Neutrophil (primary cell): ENCODE results near the gene ESPN.
"Not testable (repeated sequence)": the region's sequence is repeated elsewhere in the genome, so short reads cannot be mapped to it uniquely, and the experiment has no call there.

Experiments used
- H3K27ac ChIP-seq: fragments of 200-600 bp; sonication (generic); 2 replicates; pipeline ENCODE4 v1.5.1; 2016; ENCODE audit warnings: mild to moderate bottlenecking, moderate library complexity
- H3K27me3 ChIP-seq: fragments of 200-600 bp; sonication (generic); 2 replicates; pipeline ENCODE4 v1.6.0; 2016; ENCODE audit warnings: mild to moderate bottlenecking
- H3K36me3 ChIP-seq: fragments of 200-600 bp; sonication (generic); 2 replicates; pipeline ENCODE4 v1.5.1; 2017
- H3K4me1 ChIP-seq, 2 experiments: fragments of 200-600 bp in 1 of 2; sonication (generic) in 1 of 2; 1 replicate in 1 of 2; 2 replicates in 1 of 2; pipeline versions ENCODE4 v1.5.1 to v1.6.1; 2013 to 2016; ENCODE audit warnings: low read depth in 1 of 2, low read length in 1 of 2, mild to moderate bottlenecking in 1 of 2, moderate library complexity in 1 of 2; ENCODE audit not compliant: control insufficient read depth in 1 of 2, insufficient read depth in 1 of 2
- H3K4me3 ChIP-seq, 2 experiments: fragments of 200-600 bp in 1 of 2; sonication (generic) in 1 of 2; 1 replicate in 1 of 2; 2 replicates in 1 of 2; pipeline ENCODE4 v1.5.1; 2013 to 2016; ENCODE audit warnings: low read depth in 1 of 2, low read length in 1 of 2, mild to moderate bottlenecking in 1 of 2, moderate library complexity in 1 of 2
- H3K9me3 ChIP-seq: fragments of 200-600 bp; sonication (generic); 2 replicates; pipeline ENCODE4 v1.5.1; 2016
- TF ChIP-seq, protein P1 (sequence below): fragments of 200-600 bp; sonication (generic); IDR thresholded peaks from 2 replicates; pipeline ENCODE4 v1.5.1; 2016; ENCODE audit warnings: antibody characterized with exemption

ESPN gene

DNA sequence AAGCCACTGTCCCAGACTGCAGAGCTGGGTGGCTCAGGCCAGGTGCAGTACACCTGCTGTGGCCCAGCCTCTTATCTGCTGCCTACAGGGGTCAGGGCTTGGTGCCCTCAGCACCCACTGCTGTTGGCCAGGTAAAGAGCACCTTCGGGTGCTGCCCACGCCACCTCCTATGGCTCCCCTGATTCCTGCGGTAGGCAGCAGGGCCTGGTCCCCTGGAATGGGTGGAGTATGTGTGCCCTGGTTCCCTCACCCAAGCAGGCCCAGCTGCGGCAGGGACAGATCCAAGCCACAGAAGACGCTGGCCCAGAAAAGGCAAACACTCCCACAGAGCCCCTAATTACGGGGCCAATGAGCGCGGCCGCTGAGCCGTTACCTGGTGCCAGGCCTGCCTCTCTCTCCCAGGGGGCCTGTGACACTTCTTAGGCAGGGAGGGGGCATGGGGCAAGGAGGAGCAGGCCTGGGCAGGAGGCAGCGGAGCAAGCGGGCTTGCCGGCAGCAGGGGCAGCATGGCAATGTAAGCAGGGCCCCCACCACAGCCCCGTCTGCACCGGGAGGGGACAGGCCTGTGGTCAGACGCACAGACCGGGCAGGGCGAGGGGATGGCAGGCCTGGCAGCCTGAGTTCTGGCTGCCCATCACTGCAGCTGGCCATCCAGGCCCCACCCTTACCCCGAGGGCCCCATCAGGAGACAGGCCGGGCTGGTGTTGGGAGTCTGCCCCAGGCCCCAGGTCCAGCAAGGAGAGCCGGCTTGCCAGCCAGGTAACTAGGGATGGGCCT lies 19.0 kb downstream of the ESPN start:
- Histone ChIP-seq H3K36me3 (no peaks in the 10 kb centered on the region), H3K27me3 (peaks cover 94% of the 10 kb centered on the region)
- TF ChIP-seq, protein P1, sequence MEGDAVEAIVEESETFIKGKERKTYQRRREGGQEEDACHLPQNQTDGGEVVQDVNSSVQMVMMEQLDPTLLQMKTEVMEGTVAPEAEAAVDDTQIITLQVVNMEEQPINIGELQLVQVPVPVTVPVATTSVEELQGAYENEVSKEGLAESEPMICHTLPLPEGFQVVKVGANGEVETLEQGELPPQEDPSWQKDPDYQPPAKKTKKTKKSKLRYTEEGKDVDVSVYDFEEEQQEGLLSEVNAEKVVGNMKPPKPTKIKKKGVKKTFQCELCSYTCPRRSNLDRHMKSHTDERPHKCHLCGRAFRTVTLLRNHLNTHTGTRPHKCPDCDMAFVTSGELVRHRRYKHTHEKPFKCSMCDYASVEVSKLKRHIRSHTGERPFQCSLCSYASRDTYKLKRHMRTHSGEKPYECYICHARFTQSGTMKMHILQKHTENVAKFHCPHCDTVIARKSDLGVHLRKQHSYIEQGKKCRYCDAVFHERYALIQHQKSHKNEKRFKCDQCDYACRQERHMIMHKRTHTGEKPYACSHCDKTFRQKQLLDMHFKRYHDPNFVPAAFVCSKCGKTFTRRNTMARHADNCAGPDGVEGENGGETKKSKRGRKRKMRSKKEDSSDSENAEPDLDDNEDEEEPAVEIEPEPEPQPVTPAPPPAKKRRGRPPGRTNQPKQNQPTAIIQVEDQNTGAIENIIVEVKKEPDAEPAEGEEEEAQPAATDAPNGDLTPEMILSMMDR, result no peak

GRCh38 chr1:6444377-6444776 lies 19.8 kb downstream of the ESPN start:
- no peaks in the 10 kb centered on the region for H3K36me3 ChIP-seq
- peaks cover 0 to 4% of the 10 kb centered on the region in 2 experiments for H3K4me1 ChIP-seq
- TF ChIP-seq, protein P1, result no peak
- no peak overlapping the region for H3K27ac ChIP-seq
- no peak overlapping the region for H3K4me3 ChIP-seq
- H3K9me3 ChIP-seq, result no peaks in the 10 kb centered on the region
- H3K27me3 ChIP-seq, result peaks cover 94% of the 10 kb centered on the region

More for the DNA sequence above, 19.0 kb downstream of the ESPN start:
- Histone ChIP-seq H3K4me1 (peaks cover 0 to 4% of the 10 kb centered on the region in 2 experiments), H3K9me3 (no peaks in the 10 kb centered on the region), H3K27ac (no peak overlapping the region), H3K4me3 (no peak overlapping the region)

DNA sequence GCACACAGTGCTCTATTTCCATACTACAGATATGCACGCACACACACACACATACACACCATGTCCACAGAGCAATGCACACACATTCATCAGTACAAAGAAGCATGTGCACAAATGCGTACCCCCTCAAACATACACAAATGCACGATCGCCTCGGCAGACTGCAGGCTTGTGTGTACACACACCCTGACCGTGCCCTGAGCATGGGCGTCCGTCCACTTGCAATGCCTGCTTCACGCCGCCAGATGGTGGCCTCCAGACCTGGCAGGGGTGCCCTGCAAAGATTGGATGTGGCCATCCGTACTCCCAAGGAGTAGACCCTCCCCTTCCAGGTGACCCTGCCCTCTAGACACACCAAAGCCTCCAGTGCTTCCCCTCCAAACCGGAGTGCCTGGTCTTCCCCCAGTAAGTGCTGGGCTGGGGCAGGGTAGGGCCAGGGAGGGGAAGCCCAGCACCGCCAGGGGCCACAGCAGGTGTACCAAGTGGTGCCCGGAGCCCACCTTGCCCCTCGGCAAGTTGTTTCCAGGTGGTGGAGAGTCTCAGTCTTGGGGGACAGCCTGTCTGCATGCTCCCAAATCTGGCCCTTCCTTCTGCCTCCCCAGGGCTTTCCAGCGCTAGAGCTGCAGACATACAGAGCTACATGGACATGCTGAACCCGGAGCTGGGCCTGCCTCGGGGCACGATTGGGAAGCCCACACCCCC lies 20.6 kb downstream of the ESPN start:
- no peaks in the 10 kb centered on the region for H3K9me3 ChIP-seq
- TF ChIP-seq, protein P1, result no peak
- peaks cover 94% of the 10 kb centered on the region for H3K27me3 ChIP-seq
- H3K27ac ChIP-seq, result no peak overlapping the region
- H3K36me3 ChIP-seq, result no peaks in the 10 kb centered on the region
- no peak overlapping the region for H3K4me3 ChIP-seq
- peaks cover 0 to 1% of the 10 kb centered on the region in 2 experiments for H3K4me1 ChIP-seq

DNA sequence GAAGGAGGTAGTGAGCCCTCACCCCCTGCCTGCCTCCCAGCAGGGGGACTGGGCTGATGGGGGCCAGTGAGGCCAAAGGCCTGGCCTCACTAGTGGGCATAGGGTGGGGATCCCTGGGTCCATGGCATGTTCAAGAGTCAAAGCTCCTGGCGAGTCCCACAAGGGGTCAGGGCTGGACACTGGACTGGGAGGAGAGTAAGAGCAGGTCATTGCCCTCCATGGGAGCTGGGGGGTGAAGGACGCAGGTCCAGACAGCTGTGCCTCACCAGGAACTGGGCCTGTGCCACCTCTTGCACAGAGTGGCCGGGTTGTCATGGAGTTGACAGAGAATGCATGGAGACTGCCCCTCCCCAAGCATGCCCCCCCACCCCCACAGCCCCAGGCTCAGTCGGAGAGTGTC lies 21.4 kb downstream of the ESPN start:
- H3K27me3 ChIP-seq, result peaks cover 94% of the 10 kb centered on the region
- H3K36me3 ChIP-seq, H3K4me1 ChIP-seq, H3K9me3 ChIP-seq, H3K27ac ChIP-seq, H3K4me3 ChIP-seq: not testable (repeated sequence)

DNA sequence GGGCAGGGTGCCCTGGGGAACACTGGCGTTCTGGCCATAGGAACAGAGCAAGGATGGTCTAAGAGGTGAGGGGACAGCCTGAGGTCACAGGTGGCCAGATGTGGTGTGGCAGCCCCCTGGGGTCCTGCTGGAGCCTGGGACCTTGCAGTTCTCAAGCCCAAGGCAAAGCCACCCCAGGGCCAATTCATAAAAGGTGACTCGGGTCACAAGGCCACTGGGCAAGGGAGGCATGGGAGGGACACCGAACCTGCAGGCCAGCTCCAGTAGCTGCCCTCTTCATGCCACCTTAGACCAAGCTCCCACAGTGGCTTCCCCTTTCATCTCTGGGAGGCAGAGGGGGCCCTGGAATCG lies 22.1 kb downstream of the ESPN start:
- Histone ChIP-seq H3K27ac (no peak overlapping the region), H3K36me3 (no peaks in the 10 kb centered on the region), H3K4me3 (no peak overlapping the region), H3K4me1 (no peaks in the 10 kb centered on the region), H3K27me3 (peaks cover 94% of the 10 kb centered on the region), H3K9me3 (no peaks in the 10 kb centered on the region)
- TF ChIP-seq, protein P1, result no peak
